Tibial nerve (tissue), 4 donors: ENCODE results near the gene TRAF3.

ENCODE experiments used
- CTCF ChIP-seq, 5 experiments: fragments of 200-600 bp in 3 of 5; fragments of 450-650 bp in 2 of 5; sonication (generic) in 3 of 5; IDR thresholded peaks; one replicate each; pipeline ENCODE4 v1.5.1; 2016 to 2019; ENCODE audit warnings: antibody characterized with exemption in 5 of 5, mild to moderate bottlenecking in 3 of 5, moderate library complexity in 2 of 5
- EP300 ChIP-seq, 2 donors: sonication (generic); formaldehyde crosslinking; IDR thresholded peaks; one replicate each; pipeline ENCODE4 v1.6.1; 2017; ENCODE audit warnings: antibody characterized with exemption in 2 of 2, mild to moderate bottlenecking in 1 of 2
- POLR2A ChIP-seq, 2 donors: fragments of 450-650 bp; IDR thresholded peaks; one replicate each; pipeline ENCODE4 v1.6.1; 2017; ENCODE audit warnings: antibody characterized with exemption in 2 of 2, mild to moderate bottlenecking in 2 of 2, moderate library complexity in 2 of 2

DNA sequence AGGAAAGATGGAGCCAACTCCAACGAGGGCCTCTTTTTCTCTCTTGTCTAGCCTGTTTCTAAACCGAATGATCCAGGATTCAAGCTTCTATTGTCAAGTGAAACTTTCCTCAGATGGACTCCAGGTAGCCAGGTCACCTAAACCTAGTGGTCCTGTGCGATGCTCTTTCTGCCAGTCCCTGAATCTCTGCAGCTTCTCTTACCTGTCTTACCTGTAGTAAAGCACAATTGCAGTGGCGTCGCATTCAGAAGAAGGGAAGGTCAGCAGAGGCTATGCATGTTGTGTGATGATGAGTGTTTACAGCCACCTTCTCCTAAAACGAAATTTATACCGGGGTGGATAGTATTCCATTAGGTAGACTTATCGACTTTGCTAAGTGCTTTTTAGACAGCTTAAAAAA is 47.4 kb upstream of the TRAF3 start:
- TF ChIP-seq CTCF (IDR thresholded peaks at IDR 0.05) (no peak), POLR2A (IDR thresholded peaks at IDR 0.05) (no peak), EP300 (IDR thresholded peaks at IDR 0.05) (no peak)
